Hematopoietic multipotent progenitor cell treated with erythropoietin and hydrocortisone succinate and interleukin-3 and kit ligand, for 4 days (in vitro differentiated cells): ENCODE measurements around the gene ADNP2.
A peak's percentile ranks its signal among the peaks of the same experiment; 100 is the strongest.

ENCODE experiments used
- DNase-seq: peaks from one replicate; pipeline ENCODE4 v3.0.0-alpha.2; 2015

Gene ADNP2

DNA sequence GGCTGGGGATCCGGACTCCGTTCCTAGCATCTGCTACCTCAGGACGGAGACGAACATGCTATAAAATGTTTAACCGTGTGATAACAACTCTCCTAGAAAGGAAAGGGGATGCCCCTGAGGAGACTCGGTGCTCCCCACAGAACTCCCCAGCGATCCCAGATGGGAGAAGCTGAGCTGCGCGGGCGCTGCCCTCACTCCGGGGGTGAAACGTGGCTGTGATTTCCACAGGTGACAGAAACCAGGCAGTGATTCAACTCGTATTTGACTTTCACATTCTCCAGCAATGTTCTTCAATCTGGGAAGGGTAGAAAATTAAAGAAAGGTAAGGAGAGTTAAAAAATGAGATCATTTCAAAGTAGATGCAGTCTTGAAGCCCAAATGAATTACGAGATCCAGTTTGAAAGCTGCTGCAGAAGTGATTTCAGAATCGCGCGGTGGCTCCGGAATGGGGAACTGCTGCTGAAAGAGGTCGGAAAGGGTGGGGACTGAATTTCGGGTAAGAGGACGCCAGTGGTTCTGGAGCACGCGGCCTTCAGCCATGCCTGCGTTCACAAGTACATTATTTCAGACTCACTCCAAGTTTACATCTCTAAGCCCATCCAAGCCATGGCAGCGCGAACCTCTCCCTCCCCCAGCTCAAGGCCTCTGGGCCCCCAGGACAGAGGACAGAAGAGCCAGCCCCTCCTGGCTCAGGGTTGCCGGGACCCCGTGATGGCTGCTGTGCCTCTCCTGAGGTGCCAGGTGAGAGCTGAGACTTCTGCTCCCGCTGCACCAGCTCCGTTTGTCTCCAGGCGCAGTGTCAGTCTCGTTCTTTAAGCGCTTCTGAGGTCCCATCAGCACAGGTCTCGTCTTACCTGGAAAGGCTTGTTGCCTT is 39.5 kb downstream of the ADNP2 start:
- DNase-seq = peak; percentile 71

DNA sequence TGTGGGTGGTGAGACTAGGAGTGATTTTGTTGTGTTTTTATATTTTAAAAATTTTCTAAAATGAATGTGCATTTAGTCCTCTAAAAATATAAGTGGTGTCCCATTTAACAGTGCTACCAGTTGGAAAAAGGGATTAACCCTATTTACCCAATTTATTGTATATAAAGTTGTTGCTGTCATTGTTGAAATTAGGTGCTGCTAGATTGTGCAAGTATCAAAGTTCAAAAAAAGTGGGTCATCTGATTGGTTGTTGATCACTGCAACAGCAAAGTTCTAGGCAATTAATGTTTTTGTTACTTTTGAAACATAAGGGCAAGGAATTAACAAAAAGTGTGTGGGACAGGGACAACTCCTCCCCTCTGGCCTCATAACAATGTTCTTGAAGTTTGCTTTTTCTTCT is 40.6 kb downstream of the ADNP2 start:
- DNase-seq = no peak

DNA sequence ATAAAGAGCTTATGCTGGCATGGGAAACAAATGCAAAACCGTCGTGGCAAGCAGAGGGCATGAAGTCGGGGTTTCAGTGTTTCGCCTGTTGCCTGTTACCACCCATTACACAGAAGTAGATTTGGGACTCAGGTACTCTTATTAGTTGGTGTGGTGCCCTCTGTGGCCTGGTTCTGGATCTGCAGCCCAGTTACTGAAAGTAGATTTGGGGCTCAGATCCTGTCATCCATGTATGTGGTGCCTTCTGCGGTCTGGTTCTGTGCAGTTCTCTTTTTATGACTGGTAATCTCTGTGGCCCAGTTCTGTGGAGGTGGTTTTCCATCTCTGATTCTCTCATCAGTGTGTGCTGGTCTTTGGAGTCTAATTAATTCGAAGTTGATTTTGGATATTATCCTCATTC is 45.2 kb downstream of the ADNP2 start:
- peak; percentile 74 for DNase-seq

DNA sequence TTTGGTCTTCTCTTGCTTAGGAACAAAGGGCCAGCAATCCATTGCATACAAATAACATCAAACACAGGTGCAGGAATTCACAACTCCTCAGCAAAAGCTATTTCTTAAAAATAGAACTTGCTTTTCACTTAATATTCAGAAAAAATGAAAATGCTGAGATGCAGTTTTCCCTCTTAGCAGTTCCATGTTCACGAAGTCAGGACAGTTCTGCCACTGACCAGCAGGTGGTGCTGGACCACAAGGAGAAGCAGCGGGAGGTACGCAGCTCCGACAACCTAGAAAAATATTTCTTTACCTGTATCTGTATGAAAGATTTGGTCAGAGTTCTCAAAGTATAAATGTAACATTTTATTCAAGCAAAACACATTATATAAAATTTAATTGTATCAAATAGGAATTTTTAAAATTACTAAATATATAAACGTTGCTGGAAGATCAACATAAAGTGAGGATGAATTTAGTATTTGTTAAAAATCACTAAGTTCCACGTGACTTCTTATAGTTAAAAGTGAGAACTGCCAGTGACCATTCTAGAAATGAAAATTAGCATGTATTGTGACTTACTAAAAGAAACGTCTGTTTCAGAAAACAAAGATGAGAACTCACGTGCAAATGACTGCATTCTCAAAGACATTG is 48.8 kb downstream of the ADNP2 start:
- peak; percentile 88 for DNase-seq

DNA sequence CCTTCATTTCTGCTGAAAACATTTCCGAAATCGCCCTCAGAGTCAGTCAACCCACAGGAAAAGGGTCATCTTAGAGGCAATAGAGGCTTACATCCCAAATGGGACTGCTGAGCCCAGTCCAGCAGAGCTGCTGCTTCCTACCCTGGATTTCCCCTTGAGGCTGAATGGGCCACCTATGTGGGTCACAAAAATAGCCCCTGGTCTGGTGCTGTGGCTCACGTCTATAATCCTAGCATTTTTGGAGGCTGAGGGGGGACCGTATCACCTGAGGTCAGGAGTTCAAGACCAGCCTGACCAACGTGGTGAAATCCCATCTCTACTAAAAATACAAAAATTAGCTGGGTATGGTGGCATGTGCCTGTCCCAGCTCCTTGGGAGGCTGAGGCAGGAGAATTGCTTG is 49.3 kb downstream of the ADNP2 start:
- DNase-seq = no peak

DNA sequence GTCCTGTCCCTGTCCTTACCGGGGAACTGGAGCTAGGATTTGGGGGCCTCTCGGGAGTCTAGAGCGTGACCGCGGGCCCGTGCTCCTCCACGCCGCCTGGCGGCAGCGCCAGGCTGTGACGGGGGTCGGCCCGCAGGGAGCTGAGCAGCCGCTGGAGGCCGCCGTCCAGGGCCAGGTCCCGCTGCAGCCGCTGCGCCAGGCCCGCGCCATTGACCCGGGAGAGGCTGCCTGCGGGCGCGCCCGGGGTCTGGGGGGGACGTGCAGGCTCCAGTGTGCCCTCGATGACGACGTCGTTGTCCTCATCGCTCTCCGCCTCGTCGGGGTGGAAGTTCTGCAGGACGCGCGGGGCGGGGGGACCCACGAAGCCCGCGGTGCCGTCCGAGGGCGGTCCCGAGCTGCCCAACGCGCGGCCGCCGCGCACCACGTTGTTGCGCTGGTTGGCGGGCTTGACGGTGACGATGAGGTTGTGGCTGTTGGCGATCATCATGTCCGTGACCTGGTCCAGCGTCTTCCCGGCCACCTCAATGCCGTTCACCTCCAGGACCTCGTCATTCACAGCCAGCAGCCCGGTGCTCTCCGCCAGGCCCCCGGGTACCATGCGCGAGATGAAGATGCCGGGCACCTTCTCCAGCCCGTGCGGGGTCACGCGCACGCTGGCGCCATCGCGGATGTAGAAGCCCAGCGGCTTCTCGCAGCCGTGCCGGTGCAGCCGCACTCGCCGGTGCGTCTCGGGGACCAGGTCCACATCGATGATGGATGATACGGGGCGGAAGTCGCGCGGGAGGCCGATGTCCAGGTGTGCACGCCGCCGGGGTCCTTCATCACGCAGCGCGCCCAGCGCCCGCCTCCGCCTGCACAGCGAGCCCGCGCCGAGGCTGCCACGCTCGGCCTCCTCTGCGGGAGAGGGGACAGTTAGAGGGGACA is 50.9 kb downstream of the ADNP2 start:
- peak; percentile 78 for DNase-seq

DNA sequence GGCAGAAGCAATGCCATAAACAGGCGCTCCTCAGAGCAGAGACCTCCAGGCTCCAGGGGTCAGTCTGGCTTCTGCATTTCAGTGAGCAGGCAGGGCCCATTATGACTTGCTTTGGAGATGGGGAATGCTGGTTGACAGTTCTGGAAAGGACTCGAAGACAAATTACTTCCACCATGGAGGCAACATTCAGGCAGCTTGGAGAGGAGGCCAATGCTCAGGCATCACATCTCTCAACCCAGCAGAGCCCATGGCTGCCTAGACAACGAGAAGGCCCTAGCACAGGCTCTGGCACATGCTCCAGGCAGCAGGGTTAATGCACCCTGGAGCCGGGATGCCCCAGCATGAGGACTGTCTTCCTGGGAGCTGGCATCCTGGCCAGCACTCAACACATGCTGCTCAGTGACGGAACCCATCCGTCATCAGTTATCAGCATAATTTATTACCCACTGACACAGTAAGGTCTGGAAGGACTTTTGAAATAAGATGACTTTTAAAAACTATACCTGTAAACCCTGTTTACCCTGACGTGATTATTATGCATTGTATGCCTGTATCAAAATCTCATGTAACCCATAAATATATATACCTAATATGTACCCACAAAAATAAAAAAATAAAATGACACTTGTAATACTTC is 52.8 kb downstream of the ADNP2 start:
- DNase-seq = no peak

DNA sequence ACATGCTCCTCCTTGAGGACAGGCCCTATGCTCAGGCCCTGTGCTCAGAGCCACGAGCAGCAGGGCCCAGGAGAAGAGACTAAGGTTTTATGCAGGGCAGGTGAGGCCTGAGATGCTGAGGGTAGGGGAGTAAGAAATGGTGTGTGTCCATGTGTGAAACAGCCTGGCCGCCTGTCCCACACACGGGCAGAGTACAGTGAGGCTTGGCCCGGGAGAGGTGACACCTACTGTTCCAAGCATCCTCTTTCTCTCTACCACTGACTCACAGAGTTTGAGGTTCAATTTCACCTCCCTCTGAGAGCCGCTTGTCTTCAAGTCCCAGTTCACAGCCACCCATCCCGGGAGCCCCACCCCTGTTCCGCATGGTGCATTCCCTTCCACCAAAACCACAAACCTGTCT is 54.1 kb downstream of the ADNP2 start:
- no peak for DNase-seq

DNA sequence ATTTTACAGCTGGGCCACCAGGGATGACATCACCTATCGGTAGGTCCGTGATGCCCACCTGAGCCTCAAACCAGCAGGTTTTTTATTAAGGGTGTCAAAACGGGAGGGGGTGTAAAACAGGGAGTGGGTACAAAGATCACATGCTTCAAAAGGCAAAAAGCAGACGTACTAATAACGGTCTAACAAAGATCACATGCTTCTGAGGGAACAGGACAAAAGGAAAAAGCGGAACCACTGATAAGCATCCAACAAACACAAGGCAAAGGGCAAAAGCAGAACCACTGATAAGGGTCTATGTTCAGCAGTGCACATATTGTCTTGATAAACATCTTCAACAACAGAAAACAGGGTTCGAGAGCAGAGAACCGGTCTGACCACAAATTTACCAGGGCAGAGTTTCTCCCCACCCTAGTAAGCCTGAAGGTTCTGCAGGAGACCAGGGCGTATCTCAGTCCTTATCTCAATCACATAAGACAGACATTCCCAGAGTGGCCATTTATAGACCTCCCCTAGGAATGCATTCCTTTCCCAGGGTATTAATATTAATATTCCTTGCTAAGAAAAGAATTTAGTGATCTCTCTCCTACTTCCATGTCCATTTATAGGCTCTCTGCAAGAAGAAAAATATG is 55.8 kb downstream of the ADNP2 start:
- peak; percentile 53 for DNase-seq

DNA sequence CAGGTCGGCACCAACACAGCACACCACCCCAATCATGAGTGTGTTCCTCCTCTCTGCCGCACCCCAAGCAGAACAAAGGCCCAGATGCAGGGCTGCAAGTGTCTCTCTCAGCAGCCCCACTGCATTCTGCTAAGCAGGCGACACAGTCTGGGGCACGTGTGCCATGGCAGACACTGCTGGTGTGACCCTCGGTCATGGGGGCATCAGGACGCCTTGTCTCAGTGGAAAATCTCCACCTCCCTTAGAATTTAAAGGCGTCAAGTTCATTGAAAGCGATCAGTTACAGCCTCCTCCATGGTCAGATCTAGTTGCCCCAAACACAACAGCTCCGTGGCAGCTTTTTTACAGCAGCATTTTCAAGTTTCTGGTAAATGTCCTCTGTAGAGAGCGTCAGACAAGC is 57.2 kb downstream of the ADNP2 start:
- DNase-seq = no peak

DNA sequence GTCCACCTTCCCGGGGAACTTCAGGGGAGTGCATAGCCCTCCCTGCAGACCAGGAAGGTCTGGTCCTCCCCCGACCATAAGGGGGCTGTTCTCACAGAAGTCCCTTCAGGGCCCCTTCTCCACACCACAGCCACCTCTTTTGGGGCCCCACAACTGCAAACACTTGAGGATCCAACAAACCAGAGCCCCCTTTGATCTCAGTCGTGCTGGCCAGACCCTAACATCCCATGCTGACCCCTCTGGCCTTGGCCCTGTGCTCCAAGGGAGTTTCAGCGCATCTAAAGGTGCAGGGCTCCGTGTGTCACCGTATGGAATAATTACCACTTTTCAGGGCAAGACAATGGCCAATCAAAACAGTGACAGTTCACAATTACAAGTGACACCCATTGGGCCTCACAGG is 57.7 kb downstream of the ADNP2 start:
- no peak for DNase-seq

DNA sequence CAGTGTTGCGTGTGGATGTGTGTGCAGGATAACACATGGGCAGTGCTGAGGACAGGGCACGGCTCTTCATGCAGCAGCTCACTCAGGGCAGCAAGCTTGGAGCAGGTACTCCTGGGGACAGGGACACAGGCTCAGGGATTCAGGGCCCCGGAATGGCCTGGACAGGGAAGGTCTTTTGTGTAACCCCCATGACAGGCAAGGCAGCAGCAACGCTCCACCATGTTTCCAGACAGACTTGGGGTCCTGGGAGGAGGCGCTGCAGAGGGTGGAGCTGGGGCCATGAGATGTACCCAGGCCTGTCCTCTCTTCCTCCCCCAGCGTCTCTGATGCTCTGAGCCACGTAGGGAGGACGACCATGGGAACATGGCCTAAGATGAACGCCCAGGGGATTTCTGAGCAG is 58.3 kb downstream of the ADNP2 start:
- DNase-seq = no peak

DNA sequence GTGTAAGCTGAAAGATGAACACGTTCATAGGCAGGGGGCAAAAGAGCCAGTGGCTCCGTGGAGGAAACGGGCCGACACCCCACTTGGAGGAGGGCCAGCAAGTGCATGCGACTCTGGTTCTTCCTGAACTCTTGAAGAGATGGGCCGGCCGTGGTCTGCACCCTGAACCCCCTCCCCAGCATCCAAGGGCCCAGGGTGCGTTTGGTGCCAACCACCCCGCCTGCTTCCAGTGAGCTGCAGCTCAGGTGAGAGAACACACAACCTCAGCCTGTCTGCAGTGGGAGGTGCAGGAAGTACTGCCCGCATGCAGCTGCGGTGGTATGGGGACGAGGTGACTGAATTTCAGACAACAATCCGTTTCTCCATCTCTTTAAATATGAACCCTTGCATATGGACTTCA is 58.9 kb downstream of the ADNP2 start:
- DNase-seq = no peak

DNA sequence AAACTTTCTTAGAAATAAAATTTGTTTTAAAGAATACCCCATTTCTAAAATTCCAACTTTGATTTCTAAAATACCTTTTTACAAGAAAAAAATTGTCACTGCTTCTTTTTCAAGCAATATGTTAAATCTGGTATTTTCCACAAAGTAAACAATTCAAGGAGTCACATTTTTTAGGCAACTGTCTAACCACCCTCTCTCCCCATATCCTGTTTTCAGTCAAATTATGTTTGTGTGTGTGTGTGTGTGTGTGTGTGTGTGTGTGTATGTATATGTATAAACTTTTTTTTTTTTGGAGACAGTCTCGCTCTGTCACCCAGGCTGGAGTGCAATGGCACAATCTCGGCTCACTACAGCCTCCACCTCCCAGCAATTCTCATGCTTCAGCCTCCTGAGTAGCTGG is 59.3 kb downstream of the ADNP2 start:
- no peak for DNase-seq

DNA sequence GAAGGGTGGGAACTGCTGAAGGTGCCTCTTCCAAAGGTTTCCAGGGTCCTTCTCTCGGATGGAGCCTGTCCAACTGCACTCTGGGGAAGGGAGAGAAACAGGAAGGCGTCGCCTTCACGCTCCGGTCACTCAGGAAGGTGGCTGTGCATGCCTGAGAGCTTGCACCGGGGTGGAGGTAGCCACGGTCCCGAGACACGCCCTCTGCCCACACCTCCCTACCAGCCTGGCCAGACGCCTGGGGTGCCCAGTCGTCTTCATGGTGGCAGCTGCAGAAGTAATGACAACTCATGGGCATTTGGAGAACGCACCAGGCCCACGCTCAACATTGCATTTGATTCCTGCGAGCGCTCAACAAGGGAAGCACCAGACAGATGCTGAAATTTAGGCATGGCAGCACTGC is 59.9 kb downstream of the ADNP2 start:
- DNase-seq = no peak

DNA sequence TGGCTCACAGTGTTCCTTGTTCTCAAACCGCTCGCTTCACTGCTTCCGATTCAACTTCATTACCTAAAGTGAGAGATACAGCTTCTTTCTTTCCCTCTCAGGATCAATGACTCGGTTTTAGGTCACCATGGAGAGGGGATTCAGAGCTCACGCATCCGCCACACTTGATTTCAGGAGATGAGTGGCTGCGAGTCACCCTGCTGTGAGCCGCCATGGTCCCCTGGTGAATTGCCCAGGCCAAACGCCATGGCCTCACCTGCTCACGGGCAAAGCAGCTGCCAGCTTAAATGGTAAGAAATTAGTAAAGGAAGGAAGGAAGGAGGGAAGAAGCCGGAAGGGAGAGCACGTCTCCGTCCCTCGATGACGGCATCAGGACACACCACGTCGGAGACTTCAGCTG is 60.5 kb downstream of the ADNP2 start:
- DNase-seq = no peak

DNA sequence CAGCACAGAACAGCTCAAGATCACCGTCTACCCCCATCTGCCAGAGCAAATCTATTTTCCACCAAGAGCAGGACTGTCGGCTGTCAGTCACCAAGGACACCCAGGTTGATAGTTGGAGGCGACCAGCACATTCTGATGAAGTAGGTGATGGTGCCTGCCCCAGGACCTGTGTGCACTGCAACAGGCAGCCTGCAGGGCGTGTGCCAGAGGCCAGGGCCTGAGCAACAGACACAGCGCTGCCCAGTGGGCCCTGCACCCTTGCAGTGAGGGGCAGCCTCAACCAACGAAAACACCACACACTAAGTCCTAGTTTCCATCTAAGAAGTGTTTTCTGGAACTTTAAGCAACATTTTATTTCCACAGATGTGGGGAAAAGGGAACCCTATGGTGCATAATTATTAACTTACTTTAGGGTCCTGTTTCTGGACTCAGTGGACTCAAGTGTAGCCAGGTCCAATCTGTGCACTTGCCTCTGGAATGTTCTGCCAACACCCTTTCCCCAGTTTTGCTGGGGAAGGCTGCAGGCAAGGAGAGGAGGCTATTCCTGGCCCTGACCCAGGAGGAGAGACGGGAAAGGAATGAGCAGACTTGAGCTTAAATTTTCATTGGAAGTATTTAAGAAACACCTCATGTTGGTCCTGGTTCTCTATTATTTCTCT is 61.5 kb downstream of the ADNP2 start:
- no peak for DNase-seq

DNA sequence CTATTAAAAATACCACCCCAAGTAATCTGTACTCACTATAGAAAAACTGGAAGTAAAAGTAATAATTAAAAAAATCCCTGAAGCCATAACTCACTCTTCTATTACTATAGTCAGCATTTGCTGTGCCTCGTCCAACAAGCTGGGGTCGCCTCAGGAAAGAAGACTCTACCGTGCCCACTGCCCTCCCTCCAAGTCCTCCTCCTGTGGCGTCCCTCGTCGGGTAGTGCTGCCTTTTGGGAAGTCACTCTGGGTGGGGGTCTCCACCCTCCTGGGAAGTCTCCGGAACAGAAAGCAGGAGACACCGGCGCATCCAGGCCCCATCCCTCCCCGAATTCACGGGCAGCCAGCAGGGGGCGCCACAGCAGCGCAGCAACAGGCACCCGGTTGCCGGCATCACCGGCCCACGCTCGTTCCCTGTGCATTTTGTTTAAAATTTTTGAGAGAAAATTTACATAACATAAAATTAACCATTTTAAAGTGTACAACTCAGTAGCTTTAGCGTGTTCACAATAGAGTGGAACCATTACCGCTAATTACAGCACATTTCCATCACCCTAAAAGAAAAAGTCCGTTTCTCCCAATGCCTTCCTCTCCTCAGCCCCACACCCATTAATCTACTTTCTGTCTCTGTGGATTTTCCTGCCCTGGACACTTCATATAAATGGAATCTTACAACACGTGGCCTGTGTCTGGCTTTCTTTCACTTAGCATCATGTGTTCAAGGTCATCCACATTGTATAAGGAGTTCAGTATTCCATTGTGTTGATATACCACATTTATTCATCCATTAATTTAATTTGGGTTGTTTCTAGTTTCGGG is 62.2 kb downstream of the ADNP2 start:
- DNase-seq = peak; percentile 57

DNA sequence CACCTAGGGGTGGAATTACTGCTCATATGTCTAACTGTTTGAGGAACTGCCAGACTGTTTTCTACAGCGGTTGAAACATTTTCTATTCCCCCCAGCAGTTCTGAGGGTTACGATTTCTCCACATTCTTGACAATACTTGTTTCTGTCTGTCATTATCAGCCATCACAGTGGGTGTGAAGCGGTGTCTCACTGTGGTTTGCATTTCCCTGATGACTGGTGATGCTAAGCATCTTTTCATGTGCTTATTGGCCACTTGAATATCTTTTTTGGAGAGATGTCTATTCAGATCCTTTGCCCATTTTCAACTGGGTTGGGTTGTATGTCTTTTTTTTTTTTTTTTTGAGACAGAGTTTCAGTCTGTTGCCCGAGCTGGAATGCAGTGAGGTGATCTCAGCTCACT is 63.0 kb downstream of the ADNP2 start:
- peak; percentile 20 for DNase-seq

DNA sequence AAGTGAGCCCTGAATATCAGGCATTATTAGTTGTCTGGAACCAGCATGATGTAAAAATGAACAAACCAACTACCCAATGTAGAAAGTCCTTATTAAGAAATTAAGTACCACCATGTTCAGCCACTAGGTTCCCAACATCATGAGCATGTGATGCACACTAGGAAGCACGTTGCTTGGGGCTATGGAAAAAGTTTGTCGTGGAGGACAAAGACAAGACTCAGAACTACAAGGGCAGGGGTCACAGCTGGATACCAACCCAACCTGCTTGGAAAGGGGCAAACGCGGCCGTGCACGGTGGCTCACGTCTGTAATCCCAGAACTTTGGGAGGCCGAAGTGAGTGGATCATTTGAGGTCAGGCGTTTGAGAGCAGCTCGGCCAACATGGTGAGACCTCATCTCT is 64.0 kb downstream of the ADNP2 start:
- DNase-seq = no peak
